Cardiac septum (tissue), 1 donor: ENCODE results near the gene LPO. TPM values are rescaled to one million over a fixed set of nuclear protein-coding genes. Genes with fewer than 3 reads are reported as not detected.

Source experiments
- DNase-seq: peaks from one replicate; pipeline ENCODE4 v3.0.0-alpha.2; 2020; ENCODE audit warnings: low spot score
- intact Hi-C: fragments of 100-400 bp; cut with DNase I; formaldehyde crosslinking; loops from one replicate; pipeline ENCODE4 v1.14.0; 2022
- long read RNA-seq: library from polyadenylated mRNA; unstranded; transcript quantifications from one replicate; pipeline ENCODE4 v2.0.0, GENCODE V29; 2021
- total RNA-seq: library from RNA; stranded (reverse); fragmentation: NEBNext Ultra II Directional; extraction: Animal tissue kit (Norgen Biotek cat#: 25700); gene quantifications from one replicate; pipeline ENCODE4 v1.2.1, GENCODE V29; 2021
- donor health status: DM: no; HTN: no; CAD: no.

Gene LPO
- not detected for total RNA-seq
- long read RNA-seq, result 0 reads

DNA sequence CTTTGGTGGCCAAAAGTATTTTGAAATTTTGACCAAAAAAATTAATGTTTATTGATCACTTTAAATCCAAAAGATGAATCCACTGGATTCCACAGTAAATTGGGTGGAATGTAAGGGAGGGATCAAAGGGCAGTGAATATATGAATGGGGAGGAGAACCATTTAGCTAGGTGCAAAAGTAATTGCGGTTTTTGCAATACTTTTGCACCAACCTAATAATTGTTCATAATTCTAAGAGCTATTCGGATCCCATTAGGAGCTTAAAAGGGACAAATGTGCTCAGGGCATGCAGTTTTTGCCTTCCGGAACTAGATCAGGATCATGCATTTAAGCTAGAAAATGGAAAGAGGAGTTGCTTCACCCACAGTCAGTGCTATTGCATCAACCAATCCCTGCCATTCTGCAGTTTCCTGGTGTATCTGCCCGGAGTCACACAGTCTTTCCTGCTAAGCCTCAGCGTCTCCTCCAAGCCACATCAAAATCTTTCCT lies at the start of gene LPO:
TSS of gene LPO (plus strand) at position 438 of the 488 bp plus-strand sequence. CDS start 4,396 bp downstream, outside the sequence.
- intact Hi-C loops, result no loop called here
- DNase-seq, result no peak

DNA sequence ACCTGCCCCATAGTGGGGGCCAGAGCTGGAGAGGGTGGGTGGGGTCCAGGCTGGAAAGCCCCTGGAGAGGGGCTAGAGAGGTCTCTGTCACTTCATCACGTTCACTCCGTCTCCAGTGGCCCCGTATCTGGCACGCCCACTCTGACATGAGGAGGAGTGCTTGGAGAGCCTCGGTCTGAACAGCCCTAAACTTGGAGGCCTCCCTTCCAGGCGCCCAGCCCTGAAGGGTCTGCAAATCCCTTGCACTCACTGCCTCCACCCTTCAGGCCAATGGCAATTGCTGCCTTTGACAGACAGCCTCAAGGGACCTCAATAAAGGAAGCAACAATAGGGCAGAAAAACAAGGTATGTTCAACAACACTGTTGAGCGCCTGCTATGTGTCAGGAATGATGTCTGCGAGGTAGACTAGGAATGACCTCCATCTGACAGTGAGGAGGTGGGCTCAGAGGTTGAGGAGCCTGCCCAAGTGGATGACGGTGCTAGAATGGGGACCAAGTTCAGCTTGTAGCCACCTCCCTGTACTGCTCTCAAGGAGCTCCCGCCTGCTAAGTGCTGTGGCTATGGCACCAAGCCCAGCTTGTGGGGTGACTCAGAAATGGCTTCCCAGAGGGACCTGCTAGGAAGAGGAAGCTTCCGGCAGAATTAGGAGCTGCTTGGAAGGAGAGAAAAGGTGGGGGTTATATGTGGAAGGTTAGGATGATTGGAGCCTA lies 48.8 kb upstream of the LPO start:
- intact Hi-C loops, result no loop called here
- no peak for DNase-seq

GRCh38 chr17:58191241-58191896 lies 47.0 kb upstream of the LPO start:
- intact Hi-C loops, result no loop called here

DNA sequence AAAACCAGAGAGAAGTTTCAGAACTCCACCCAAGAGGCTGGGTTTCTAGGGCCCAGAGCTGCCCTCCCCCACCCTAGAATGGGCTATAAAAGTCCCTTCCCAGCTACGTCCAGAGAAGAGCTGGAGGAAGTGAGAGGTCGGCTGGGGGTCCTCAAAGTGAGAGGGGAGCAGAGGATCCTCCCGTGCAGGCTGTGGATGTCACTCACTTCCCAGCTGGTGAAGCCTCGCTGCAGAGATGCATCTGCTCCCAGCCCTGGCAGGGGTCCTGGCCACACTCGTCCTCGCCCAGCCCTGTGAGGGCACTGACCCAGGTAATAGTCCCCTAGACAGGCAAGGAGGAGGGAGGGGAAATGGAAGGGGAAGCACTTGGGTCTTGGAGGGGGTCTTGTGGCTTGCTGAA lies 45.8 kb upstream of the LPO start, which contains the start of gene EPX:
TSS of gene EPX (plus strand) at position 115 of the 400 bp plus-strand sequence. CDS start at position 236, 121 bp downstream.
- DNase-seq, result no peak
- intact Hi-C loops, result no loop called here

More at GRCh38 chr17:58191241-58191896, 47.0 kb upstream of the LPO start:
- DNase-seq, result no peak

GRCh38 chr17:58193641-58194255 lies 44.6 kb upstream of the LPO start:
- intact Hi-C loops, result no loop called here

DNA sequence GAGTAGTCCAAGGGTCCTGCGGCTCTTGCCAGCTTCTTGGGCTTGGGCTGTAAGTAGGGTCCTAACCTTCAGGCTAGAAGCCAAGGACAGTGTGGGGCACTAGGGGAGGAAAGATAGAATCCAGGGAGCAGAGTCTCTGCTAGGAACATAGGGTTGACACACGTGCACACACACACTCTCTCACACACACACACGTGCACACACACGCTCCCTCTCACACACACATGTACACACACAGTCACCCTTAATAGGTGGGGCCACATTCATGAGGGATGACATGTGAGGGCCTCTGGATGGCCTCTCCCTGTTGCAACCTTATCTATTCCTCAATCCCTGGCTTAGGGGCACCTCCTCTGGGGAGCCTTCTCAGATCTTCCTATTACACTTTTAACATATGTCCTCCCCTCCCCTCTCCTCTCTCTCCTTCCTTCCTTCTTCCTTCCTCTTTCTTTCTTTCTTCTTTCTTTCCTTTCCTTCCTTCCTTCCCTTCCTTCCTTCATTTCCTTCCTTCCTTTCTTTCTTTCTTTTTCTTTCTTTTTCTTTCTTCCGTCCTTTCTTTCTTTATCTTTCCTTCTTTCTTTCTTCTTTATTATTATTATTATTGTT lies 42.8 kb upstream of the LPO start:
- intact Hi-C loops, result no loop called here
- DNase-seq, result no peak

More at GRCh38 chr17:58193641-58194255, 44.6 kb upstream of the LPO start:
- DNase-seq, result no peak

- intact Hi-C loops, result no loop called here
- DNase-seq, result no peak
Observed at GRCh38 chr17:58196610-58197009, 41.8 kb upstream of the LPO start.

DNA sequence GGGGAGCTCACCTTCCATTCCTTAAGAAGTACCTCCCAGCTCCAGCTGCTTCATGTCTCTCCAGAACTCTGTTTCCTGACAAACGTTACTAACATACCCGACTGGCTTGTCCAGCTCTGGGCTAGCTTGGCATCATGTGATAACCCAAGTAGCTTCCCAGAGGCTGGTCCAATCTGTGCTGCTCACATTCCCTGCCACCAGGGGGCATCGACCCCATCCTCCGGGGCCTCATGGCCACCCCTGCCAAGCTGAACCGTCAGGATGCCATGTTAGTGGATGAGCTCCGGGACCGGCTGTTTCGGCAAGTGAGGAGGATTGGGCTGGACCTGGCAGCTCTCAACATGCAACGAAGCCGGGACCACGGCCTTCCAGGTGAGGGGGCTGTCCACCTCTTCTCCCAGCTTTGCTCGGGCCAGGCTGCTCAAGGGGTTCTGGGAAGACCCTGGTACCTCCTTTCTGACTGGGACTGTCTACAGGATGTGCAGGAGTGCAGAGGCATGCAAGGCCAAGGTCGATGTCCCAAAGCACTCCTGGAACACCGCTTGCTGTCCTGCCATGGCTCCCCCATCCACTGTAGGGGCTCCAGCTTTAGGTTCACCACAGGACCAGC lies 38.3 kb upstream of the LPO start:
- DNase-seq, result no peak
- intact Hi-C loops, result no loop called here

- DNase-seq, result no peak
- intact Hi-C loops, result no loop called here
Observed at GRCh38 chr17:58202859-58203258, 35.5 kb upstream of the LPO start.

GRCh38 chr17:58204796-58205195 lies 33.6 kb upstream of the LPO start:
- intact Hi-C loops, result no loop called here

GRCh38 chr17:58205936-58206335 lies 32.4 kb upstream of the LPO start:
- intact Hi-C loops, result no loop called here
- DNase-seq, result no peak

More at GRCh38 chr17:58204796-58205195, 33.6 kb upstream of the LPO start:
- DNase-seq, result no peak

DNA sequence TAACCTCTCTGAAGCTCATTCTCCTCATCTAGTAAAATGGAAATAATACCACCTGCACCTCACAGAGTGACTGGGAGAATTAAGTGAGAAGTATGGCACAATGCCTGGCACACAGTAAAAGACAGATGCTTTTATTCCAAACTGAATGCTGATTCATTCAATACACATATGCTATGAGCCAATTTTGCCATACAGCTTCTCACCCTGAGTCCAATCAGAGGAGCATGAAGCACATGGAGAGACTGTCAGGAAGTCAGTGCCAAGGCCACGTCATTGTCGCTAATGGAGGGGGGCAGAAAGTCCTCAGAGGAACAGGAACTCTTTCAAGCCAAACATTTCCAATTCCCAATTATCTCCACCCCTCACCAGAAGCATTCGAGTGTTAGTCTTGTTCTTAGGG lies 30.9 kb upstream of the LPO start:
- no peak for DNase-seq
- intact Hi-C loops, result no loop called here

GRCh38 chr17:58208344-58208743 lies 30.0 kb upstream of the LPO start:
- intact Hi-C loops, result no loop called here

DNA sequence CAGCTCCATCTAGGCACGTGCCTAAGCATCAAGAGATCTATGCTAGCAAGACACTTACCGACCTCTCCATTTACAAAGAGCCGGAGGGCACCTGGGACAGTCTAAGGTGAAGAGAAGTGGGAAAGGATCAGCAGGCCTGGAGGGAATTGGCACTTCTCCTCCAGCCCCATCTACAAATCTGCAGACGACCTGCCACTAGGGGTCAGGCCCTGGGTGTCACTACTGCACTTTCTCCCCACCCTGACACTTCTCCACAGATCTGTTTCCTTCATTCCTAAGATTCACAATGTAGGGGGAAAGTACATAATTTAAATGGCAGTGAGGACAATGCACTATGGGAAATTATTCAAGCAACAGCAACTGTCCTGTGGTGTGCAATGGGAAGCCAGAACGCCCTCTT lies 27.5 kb upstream of the LPO start:
- DNase-seq, result no peak
- intact Hi-C loops, result no loop called here

More at GRCh38 chr17:58208344-58208743, 30.0 kb upstream of the LPO start:
- DNase-seq, result no peak

DNA sequence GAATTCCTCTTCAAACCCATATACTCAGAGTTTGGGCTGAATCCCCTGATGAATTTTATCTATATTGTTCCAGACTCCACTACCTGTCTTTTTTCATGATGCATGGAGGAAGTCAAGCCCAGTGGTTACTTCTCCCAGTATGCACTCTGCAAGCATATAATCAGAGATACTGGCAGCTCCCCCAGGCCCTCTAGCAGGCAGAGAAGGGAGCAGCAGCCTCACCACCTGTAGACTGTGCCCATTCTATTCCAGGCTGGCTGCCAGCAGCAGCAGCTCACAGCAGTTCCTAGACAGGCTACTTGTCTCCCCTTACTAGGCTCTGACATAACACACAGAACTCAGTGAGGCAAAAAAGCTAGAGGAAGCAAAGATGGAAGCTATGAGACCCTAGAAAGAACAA lies 22.7 kb upstream of the LPO start:
- DNase-seq, result no peak
- intact Hi-C loops, result loop anchor here (5.0 kb wide), 1 partner anchor 137 kb away; the partner anchor contains the start of gene SUPT4H1

DNA sequence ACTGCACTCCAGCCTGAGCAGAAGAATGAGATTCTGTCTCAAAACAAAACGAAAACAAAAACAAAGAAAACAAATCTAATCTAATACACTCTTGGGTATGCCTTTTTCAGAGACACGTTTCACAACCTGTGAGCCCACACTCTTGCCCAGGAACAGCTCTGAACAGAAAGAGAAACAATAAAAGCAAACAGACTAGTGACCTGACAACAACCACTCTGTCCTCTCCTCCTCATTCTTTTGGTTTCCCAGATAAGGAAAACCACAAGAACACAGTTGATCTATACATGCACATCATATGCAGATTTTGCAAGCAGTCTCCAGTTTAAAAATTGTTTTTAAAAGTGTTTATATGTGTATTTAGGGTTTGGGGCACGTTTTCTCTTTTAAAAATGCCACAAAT lies 20.6 kb upstream of the LPO start:
- DNase-seq, result no peak
- intact Hi-C loops, result loop anchor here (5.0 kb wide), 1 partner anchor 135 kb away; the partner anchor contains the start of gene SUPT4H1

- intact Hi-C loops, result loop anchor here (5.0 kb wide), 1 partner anchor 133 kb away; the partner anchor contains the start of gene SUPT4H1
- DNase-seq, result peak; percentile 96
Observed at GRCh38 chr17:58219007-58219788, 19.2 kb upstream of the LPO start, which contains the start of gene MKS1. Gene MKS1, minus strand, starts transcription at chr17:58219255. Its CDS starts 25 bp downstream, at chr17:58219230.

DNA sequence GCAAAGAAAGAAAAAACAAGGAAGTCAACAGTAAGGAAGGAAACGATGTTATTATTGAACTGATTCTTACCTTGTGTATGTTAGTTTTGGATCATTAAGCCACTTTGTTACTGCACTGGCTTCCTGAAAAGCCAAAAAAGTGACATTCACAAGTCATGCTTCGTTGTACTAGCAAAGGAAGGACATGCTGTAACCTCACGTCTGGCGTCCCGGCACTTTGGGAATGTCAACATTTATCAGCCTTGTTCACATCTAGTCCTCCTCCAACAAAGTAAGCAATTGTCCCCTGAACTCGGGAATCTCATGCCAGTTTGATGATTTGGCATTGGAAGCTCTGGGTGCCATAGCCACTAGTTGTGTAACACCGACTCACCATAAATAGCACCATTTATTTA lies 18.6 kb upstream of the LPO start:
- intact Hi-C loops, result loop anchor here (5.0 kb wide), 1 partner anchor 133 kb away; the partner anchor contains the start of gene SUPT4H1
- no peak for DNase-seq
